Prostate gland (tissue), 2 donors: ENCODE data around the gene PDK4. TPM values are rescaled to one million over a fixed set of nuclear protein-coding genes. Genes with fewer than 3 reads are reported as not detected.
A peak's percentile ranks its signal among the peaks of the same experiment; 100 is the strongest.

Experiments
- DNase-seq: peaks from one replicate; pipeline ENCODE4 v3.0.0-alpha.2; 2019; ENCODE audit warnings: low spot score
- H3K27ac ChIP-seq, 2 donors: fragments of 200-600 bp; sonication (generic); 2 replicates each; pipeline ENCODE4 v1.5.1; 2017 to 2019
- H3K27me3 ChIP-seq: fragments of 200-600 bp; sonication (generic); replicated peaks from 2 replicates; pipeline ENCODE4 v1.5.1; 2019; ENCODE audit not compliant: insufficient read depth
- H3K36me3 ChIP-seq, 2 donors: fragments of 200-600 bp; sonication (generic); 1 replicate in 1 of 2; 2 replicates in 1 of 2; pipeline versions ENCODE4 v1.5.1 to v1.8.1; 2017 to 2019
- H3K4me1 ChIP-seq: fragments of 200-600 bp; sonication (generic); replicated peaks from 2 replicates; pipeline ENCODE4 v1.5.1; 2019
- H3K4me3 ChIP-seq, 2 donors: fragments of 200-600 bp; sonication (generic); 2 replicates each; pipeline ENCODE4 v1.5.1; 2017 to 2019
- H3K9me3 ChIP-seq: fragments of 200-600 bp; sonication (generic); 2 replicates; pipeline ENCODE4 v1.5.1; 2017
- CTCF ChIP-seq, 4 experiments: fragments of 200-600 bp in 2 of 4; fragments of 450-650 bp in 2 of 4; sonication (generic) in 2 of 4; IDR thresholded peaks; 1 replicate in 3 of 4; 2 replicates in 1 of 4; pipeline ENCODE4 v1.5.1; 2016 to 2019; ENCODE audit warnings: antibody characterized with exemption in 4 of 4, mild to moderate bottlenecking in 2 of 4, moderate library complexity in 2 of 4
- POLR2A ChIP-seq: fragments of 450-650 bp; IDR thresholded peaks from one replicate; pipeline ENCODE4 v1.6.1; 2016; ENCODE audit warnings: antibody characterized with exemption, mild to moderate bottlenecking
- POLR2AphosphoS5 ChIP-seq: sonication (generic); formaldehyde crosslinking; IDR thresholded peaks from one replicate; pipeline ENCODE4 v1.6.1; 2017; ENCODE audit warnings: antibody characterized with exemption
- WGBS: methylation state at CpG from one replicate; pipeline ENCODE4 v1.1.5; 2018; 5-methylcytosine and 5-hydroxymethylcytosine counted together
- intact Hi-C: fragments of 100-400 bp; cut with DNase I; formaldehyde crosslinking; loops from one replicate; pipeline ENCODE4 v1.14.2; 2022
- total RNA-seq, 2 donors: library from RNA; depleted of rRNA; stranded (reverse); fragments of >200 nt; gene quantifications; one replicate each; pipeline ENCODE4 v1.1.0, GENCODE V29; 2016

The PDK4 gene
- total RNA-seq, 2 donors from 2014 or later: 61.3 to 65.5 TPM

- H3K36me3 ChIP-seq: no peaks in the 10 kb centered on the region
- no peaks in the 10 kb centered on the region for H3K9me3 ChIP-seq
- H3K27ac ChIP-seq: peak overlapping the region; percentile 87 to 94
- TF ChIP-seq POLR2AphosphoS5 (no peak), POLR2A (no peak)
- no peak for DNase-seq
- WGBS: 9% methylated on average over 4 of the region's 4 CpGs
- H3K4me3 ChIP-seq: no peak overlapping the region
- intact Hi-C loops: loop anchor here (1.0 kb wide), 1 partner anchor 46 kb away; the partner anchor contains the start of gene PDK4
- no peaks in the 10 kb centered on the region for H3K27me3 ChIP-seq
- H3K4me1 ChIP-seq: peaks cover 21% of the 10 kb centered on the region
Measured at GRCh38 chr7:95550546-95550945, 45.8 kb downstream of the PDK4 start.

DNA sequence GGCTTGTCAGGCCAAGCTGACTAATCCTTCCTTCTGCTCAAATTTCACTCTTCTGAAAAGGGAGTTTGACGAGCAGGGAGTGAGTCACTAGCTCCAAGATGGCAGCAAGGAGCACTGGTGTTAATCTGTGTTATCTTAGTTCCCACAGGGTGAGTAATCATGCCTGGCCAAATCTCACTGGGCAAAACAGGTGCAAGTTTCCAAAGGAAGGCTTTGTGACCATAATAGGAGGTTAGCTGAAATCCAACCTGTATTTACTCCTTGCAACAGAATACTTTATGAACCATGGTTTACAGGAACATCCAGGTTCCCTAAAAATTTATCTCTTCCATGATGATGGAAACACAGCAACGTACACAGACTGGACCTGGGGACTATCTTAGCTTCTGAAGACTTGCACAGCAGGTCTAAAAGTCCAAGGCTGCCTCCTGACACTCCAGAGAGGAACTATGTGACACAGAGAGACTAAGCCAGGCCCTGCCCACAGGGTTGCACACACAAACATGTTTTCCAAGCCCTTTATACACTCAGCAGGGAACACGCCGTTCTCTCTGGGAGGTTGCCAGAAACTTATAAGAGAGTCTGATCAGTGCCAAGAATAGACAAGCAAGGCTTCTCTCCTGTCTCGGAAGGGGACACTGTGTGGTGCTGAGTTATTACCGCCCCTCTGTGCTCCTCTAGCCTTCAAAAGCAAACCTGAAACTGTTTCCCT lies 46.3 kb downstream of the PDK4 start:
- TF ChIP-seq CTCF (IDR thresholded peaks at IDR 0.05) (peak in 1 of 4 experiments; percentile 4), POLR2A (peak; percentile 19), POLR2AphosphoS5 (peak; percentile 98)
- Histone ChIP-seq H3K4me3 (no peak overlapping the region), H3K27ac (peak overlapping the region; percentile 87 to 94), H3K9me3 (no peaks in the 10 kb centered on the region), H3K36me3 (no peaks in the 10 kb centered on the region), H3K4me1 (peaks cover 23% of the 10 kb centered on the region), H3K27me3 (no peaks in the 10 kb centered on the region)
- whole genome bisulfite sequencing: 5% methylated on average over 6 of the region's 6 CpGs
- peak; percentile 98 for DNase-seq
- intact Hi-C loops: loop anchor here (1.0 kb wide), 1 partner anchor 46 kb away; the partner anchor contains the start of gene PDK4

GRCh38 chr7:95547361-95548348 lies 48.7 kb downstream of the PDK4 start:
- H3K4me3 ChIP-seq: no peak overlapping the region
- intact Hi-C loops: no loop called here
- H3K27ac ChIP-seq: peak overlapping the region; percentile 87 to 94
- no peaks in the 10 kb centered on the region for H3K27me3 ChIP-seq
- no peaks in the 10 kb centered on the region for H3K36me3 ChIP-seq
- WGBS: 37% methylated on average over 6 of the region's 6 CpGs
- peaks cover 23% of the 10 kb centered on the region for H3K4me1 ChIP-seq
- DNase-seq: no peak
- no peaks in the 10 kb centered on the region for H3K9me3 ChIP-seq
- TF ChIP-seq POLR2AphosphoS5 (peak; percentile 62), CTCF (IDR thresholded peaks at IDR 0.05) (no peak), POLR2A (no peak)

- Histone ChIP-seq H3K27ac (peak overlapping the region; percentile 87 to 94), H3K4me3 (no peak overlapping the region), H3K36me3 (no peaks in the 10 kb centered on the region), H3K27me3 (no peaks in the 10 kb centered on the region), H3K4me1 (peaks cover 23% of the 10 kb centered on the region), H3K9me3 (no peaks in the 10 kb centered on the region)
- intact Hi-C loops: no loop called here
- TF ChIP-seq POLR2A (no peak), CTCF (IDR thresholded peaks at IDR 0.05) (peak in 1 of 4 experiments; percentile 5), POLR2AphosphoS5 (no peak)
- WGBS: 62% methylated on average over 4 of the region's 4 CpGs
- no peak for DNase-seq
Measured at GRCh38 chr7:95546647-95547046, 49.7 kb downstream of the PDK4 start.

DNA sequence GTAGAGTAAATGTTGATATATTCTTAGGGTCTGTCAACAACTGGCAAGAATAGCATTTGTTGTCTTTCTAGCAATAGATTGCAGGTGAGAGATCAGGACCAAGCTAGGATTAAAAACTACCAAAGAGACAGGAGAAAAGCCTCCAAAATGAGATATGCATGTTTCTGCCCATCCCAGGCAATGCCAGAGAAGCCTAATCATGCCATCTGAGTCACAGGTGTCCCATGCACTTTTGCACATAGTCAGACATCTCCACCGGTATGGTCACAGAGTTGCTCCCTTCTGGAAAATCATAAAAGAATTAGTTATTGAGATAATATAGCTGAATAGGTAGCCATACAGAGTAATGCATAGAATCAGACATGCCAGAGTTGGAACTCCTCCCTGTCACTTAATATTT lies 50.6 kb downstream of the PDK4 start:
- H3K27me3 ChIP-seq: no peaks in the 10 kb centered on the region
- H3K4me1 ChIP-seq: peaks cover 18% of the 10 kb centered on the region
- WGBS: 71% methylated on average over 1 of the region's 1 CpG
- H3K36me3 ChIP-seq: no peaks in the 10 kb centered on the region
- intact Hi-C loops: no loop called here
- H3K27ac ChIP-seq: peak overlapping the region; percentile 77 to 79
- no peak for DNase-seq
- H3K4me3 ChIP-seq: no peak overlapping the region
- no peaks in the 10 kb centered on the region for H3K9me3 ChIP-seq
- TF ChIP-seq POLR2A: no peak
- no peak for TF ChIP-seq POLR2AphosphoS5
- TF ChIP-seq CTCF (IDR thresholded peaks at IDR 0.05): no peak
